Heart left ventricle (tissue), 16 donors: ENCODE results near the gene XRCC6. TPM values are rescaled to one million over a fixed set of nuclear protein-coding genes. Genes with fewer than 3 reads are reported as not detected.

Experiments
- ATAC-seq, 4 donors: fragments of 200-7000 bp; cut with Tn5 transposase; one replicate each; pipeline ENCODE4 v1.9.1; 2020 to 2022; ENCODE audit warnings: moderate library complexity in 4 of 4, mild to moderate bottlenecking in 3 of 4, moderate number of reproducible peaks in 1 of 4
- DNase-seq, 5 donors: peaks; one replicate each; pipeline ENCODE4 v3.0.0-alpha.2; 2020
- H3K27ac ChIP-seq, 12 donors: fragments of 200-600 bp; sonication (generic) in 4 of 12; one replicate each; pipeline versions ENCODE4 v1.5.0 to v1.8.0; 2016 to 2022; ENCODE audit warnings: mild to moderate bottlenecking in 2 of 12
- H3K27me3 ChIP-seq, 9 donors: fragments of 200-600 bp; sonication (generic) in 2 of 9; one replicate each; pipeline versions ENCODE4 v1.5.1 to v1.8.0; 2016 to 2022; ENCODE audit warnings: mild to moderate bottlenecking in 3 of 9
- H3K36me3 ChIP-seq, 9 donors: fragments of 200-600 bp; sonication (generic) in 2 of 9; one replicate each; pipeline versions ENCODE4 v1.5.0 to v1.8.0; 2018 to 2022; ENCODE audit warnings: mild to moderate bottlenecking in 2 of 9
- H3K4me1 ChIP-seq, 12 donors: fragments of 200-600 bp; sonication (generic) in 4 of 12; one replicate each; pipeline versions ENCODE4 v1.5.0 to v1.8.0; 2016 to 2022; ENCODE audit warnings: mild to moderate bottlenecking in 3 of 12
- H3K4me3 ChIP-seq, 12 donors: fragments of 200-600 bp; sonication (generic) in 4 of 12; one replicate each; pipeline versions ENCODE4 v1.5.0 to v1.8.0; 2017 to 2022; ENCODE audit warnings: mild to moderate bottlenecking in 9 of 12, moderate library complexity in 4 of 12
- H3K9me3 ChIP-seq, 12 donors: fragments of 200-600 bp; sonication (generic) in 4 of 12; one replicate each; pipeline versions ENCODE4 v1.5.0 to v1.8.0; 2016 to 2022; ENCODE audit warnings: mild to moderate bottlenecking in 1 of 12
- CTCF ChIP-seq, 12 donors: fragments of 200-600 bp; sonication (generic) in 4 of 12; IDR thresholded peaks; one replicate each; pipeline versions ENCODE4 v1.5.0 to v1.8.0; 2018 to 2022; ENCODE audit warnings: antibody characterized with exemption in 12 of 12, mild to moderate bottlenecking in 5 of 12
- POLR2A ChIP-seq, 2 donors: fragments of 450-650 bp; IDR thresholded peaks; one replicate each; pipeline ENCODE4 v1.6.1; 2017; ENCODE audit warnings: antibody characterized with exemption in 2 of 2, mild to moderate bottlenecking in 2 of 2, moderate library complexity in 2 of 2
- WGBS, 4 donors: extraction: QIAGEN DNeasy Blood & Tissue Kit in 2 of 4; methylation state at CpG; one replicate each; pipeline versions ENCODE4 v1.1.5 to v1.1.7; 2013 to 2018; 5-methylcytosine and 5-hydroxymethylcytosine counted together
- intact Hi-C, 10 donors: fragments of 100-400 bp; cut with DNase I; formaldehyde crosslinking; loops; one replicate each; pipeline versions ENCODE4 v1.11.1 to v1.14.2; 2022
- polyA plus RNA-seq, 2 donors: library from polyadenylated mRNA; stranded (reverse); fragments of 200-250 nt; gene quantifications; one replicate each; pipeline ENCODE4 v1.2.3, GENCODE V29; 2013
- total RNA-seq, 9 donors: library from RNA; depleted of rRNA in 2 of 9; stranded (reverse); fragments of >200 nt in 2 of 9; fragmentation: NEBNext Ultra II Directional in 3 of 9; extraction: Animal tissue kit (Norgen Biotek cat#: 25700) in 3 of 9; gene quantifications; one replicate each; pipeline versions ENCODE4 v1.1.0 to v1.2.4, GENCODE V29; 2016 to 2023
- donor health status: ischemic (EF 13 %, LVEDD 7.1; RV severe dilation, severe dysfunction).
- donor health status: healthy with polysubstance abuse.
- donor health status: DM: no; HTN: yes; CAD: no.
- donor health status: DM: no; HTN: no; CAD: no.
- donor health status: ischemic (EF 25% LVEDD 6.9; RV normal size, moderate dysfunction).
- donor health status: ischemic (EF 25% LVEDD 5.7; RV mildly dilated, moderate dysfunction).
- donor health status: healthy.
- donor health status: DM: yes; HTN: yes; CAD: no.
- donor health status: ischemic (EF 35%, LVEDD 5.7; RV mildly dilated, moderate dysfunction).
- donor health status: nonischemic (EF 11% LVEDD 7.7; RV severe dilation, severe dysfunction).
- donor health status: DM: yes; HTN: yes; CAD: no.
- donor health status: PGD.
- donor health status: ischemic (EF 29% LVEDD 5.4; RV normal size, mild dysfunction).
- donor health status: nonischemic (EF 23%, LVEDD 6.1; RV moderate dilation, normal function).

The XRCC6 gene
- total and polyA plus RNA-seq, 11 donors: 123 to 231 (median 176) TPM

DNA sequence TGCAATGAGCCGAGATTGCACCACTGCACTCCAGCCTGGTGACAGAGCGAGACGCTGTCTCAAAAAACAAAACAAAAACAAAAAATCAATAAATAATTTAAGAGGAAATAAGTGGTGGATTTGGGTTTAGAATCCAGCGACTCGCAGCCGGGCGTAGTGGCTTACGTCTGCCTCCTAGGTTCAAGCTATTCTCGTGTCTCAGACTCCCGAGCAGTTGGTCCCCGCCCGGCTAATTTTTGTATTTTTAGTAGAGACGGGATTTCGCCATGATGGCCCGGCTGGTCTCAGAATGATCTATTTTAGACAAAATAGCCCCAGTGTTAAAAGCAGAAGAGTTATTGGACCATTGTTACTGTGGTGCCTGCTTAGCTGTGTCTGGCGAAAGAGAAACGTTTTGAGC is 37.8 kb downstream of the XRCC6 start:
- H3K27ac ChIP-seq: peak overlapping the region in 7 of 12 donors; percentile 14 to 82 (median 71)
- no peaks in the 10 kb centered on the region for H3K9me3 ChIP-seq
- H3K36me3 ChIP-seq: peaks cover 5 to 100% (median 100%) of the 10 kb centered on the region in 9 donors
- no peak overlapping the region for H3K4me3 ChIP-seq
- peaks cover 0 to 18% (median 0%) of the 10 kb centered on the region in 12 donors for H3K4me1 ChIP-seq
- WGBS, 4 donors: 92 to 97% (median 96%) methylated on average over 17 of the region's 17 CpGs
- no peaks in the 10 kb centered on the region for H3K27me3 ChIP-seq
- no peak for DNase-seq
- ATAC-seq: no peak
- intact Hi-C loops: no loop called here
- no peak for TF ChIP-seq CTCF (IDR thresholded peaks at IDR 0.05)
- no peak for TF ChIP-seq POLR2A (IDR thresholded peaks at IDR 0.05)

DNA sequence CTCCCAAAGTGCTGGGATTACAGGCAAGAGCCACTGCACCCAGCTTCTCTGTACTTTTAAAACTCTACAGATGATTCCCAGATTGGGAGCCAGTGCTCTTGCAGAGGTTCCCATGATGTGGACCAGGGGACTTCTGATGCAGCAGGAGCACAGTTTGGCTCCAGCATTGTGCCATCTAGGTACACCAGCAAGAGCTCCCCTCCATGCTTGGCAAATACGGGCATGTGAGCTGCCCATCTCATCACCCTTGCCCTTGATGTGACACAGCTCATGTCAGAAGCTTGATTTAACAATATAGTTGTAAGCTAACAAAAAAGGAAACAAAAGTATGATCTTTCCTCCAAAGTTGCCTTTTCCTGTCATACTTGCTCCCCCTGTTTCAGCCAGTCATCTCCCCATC is 38.8 kb downstream of the XRCC6 start:
- H3K9me3 ChIP-seq: no peaks in the 10 kb centered on the region
- ATAC-seq (peak; percentile 62 to 74 (median 70)), DNase-seq (peak in 2 of 5 donors; percentile 66 to 68)
- no peak overlapping the region for H3K4me3 ChIP-seq
- TF ChIP-seq POLR2A (IDR thresholded peaks at IDR 0.05): no peak
- TF ChIP-seq CTCF (IDR thresholded peaks at IDR 0.05): no peak
- H3K27ac ChIP-seq: peak overlapping the region; percentile 36 to 84 (median 68)
- peaks cover 0 to 100% (median 100%) of the 10 kb centered on the region in 9 donors for H3K36me3 ChIP-seq
- peaks cover 0 to 18% (median 0%) of the 10 kb centered on the region in 12 donors for H3K4me1 ChIP-seq
- H3K27me3 ChIP-seq: no peaks in the 10 kb centered on the region
- intact Hi-C loops: no loop called here
- WGBS, 4 donors: 50 to 62% (median 55%) methylated on average over 1 of the region's 1 CpG

GRCh38 chr22:41660416-41660815 is 39.3 kb downstream of the XRCC6 start:
- Histone ChIP-seq H3K4me3 (no peak overlapping the region), H3K4me1 (peaks cover 0 to 18% (median 0%) of the 10 kb centered on the region in 12 donors), H3K27me3 (no peaks in the 10 kb centered on the region), H3K36me3 (peaks cover 0 to 100% (median 99%) of the 10 kb centered on the region in 9 donors), H3K9me3 (no peaks in the 10 kb centered on the region), H3K27ac (peak overlapping the region; percentile 42 to 84 (median 68))
- DNase-seq: peak in 4 of 5 donors; percentile 66 to 83 (median 70)
- ATAC-seq: peak; percentile 89 to 95 (median 93)
- TF ChIP-seq POLR2A (IDR thresholded peaks at IDR 0.05) (no peak), CTCF (IDR thresholded peaks at IDR 0.05) (no peak)
- intact Hi-C loops: no loop called here
- 42 to 57% (median 49%) methylated on average over 3 of the region's 3 CpGs for WGBS, 4 donors

- peaks cover 0 to 95% (median 92%) of the 10 kb centered on the region in 9 donors for H3K36me3 ChIP-seq
- intact Hi-C loops: no loop called here
- no peak for TF ChIP-seq POLR2A (IDR thresholded peaks at IDR 0.05)
- TF ChIP-seq CTCF (IDR thresholded peaks at IDR 0.05): no peak
- no peaks in the 10 kb centered on the region for H3K27me3 ChIP-seq
- H3K4me3 ChIP-seq: no peak overlapping the region
- DNase-seq: no peak
- H3K9me3 ChIP-seq: no peaks in the 10 kb centered on the region
- WGBS, 4 donors: 61 to 72% (median 68%) methylated on average over 3 of the region's 3 CpGs
- peak in 1 of 4 donors; percentile 2 for ATAC-seq
- H3K4me1 ChIP-seq: peaks cover 0 to 18% (median 0%) of the 10 kb centered on the region in 12 donors
- H3K27ac ChIP-seq: peak overlapping the region in 11 of 12 donors; percentile 6 to 84 (median 69)
These were observed 40.0 kb downstream of the XRCC6 start for GRCh38 chr22:41661088-41661487.
